ENCODE results near the gene VWA5B2.
A peak's percentile ranks its signal among the peaks of the same experiment; 100 is the strongest.

VWA5B2 gene

DNA sequence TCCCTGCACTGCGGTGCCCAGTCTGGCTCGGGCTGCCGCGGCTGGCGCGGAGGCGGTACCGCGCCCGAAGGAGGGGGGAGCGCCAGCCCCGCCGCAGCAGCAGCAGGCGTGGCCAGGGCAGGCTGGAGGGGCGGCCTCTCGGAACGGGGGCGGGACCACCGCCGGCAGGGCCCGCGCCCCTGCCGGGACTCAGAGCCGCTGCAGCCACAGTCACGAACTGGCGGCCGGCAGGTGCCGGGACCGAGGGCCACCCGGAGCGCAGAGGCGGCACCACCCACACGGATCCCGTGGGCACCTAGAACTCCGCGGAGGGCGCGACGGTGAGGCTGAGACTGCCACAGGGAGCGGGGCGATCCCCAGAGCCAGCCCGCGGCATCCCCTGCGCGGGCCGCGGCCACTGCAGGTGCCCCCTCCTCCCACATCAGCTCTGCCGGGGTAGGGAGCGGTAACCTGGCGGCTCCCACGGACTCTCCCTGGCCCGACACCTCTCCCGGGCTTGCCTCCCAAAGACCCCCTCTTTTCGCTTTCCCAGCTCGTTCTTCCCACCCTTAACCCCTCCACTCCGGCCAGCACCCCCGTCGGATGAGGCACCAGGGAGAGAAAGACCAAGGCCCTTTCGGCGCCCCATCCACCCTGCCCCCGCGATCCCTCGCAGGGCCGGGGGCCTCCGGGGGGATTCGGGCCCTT is at the start of gene VWA5B2:
Gene VWA5B2, plus strand, starts transcription at position 192 of the 687 bp plus-strand sequence. CDS start 944 bp downstream, outside the sequence.
- peak; percentile 64 for DNase-seq

DNA sequence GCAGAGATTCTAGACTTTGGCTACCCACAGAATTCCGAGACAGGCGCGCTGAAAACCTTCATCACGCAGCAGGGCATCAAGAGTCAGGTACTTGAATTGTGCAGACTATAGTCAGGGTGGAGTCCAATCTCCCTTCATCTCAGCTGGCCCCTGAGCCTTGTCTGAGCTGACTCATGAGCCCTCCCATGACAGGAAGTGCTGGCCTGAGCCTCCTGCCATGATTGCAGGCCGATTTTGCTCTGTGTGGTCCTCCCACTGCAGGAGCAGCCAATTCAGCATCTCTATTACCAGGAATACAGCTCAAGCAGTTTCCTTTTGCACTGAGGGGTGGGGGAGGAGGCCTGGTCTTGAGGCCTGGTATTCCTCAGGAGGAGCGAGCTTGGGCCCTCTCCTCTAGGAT is 49.2 kb upstream of the VWA5B2 start:
- DNase-seq: no peak

DNA sequence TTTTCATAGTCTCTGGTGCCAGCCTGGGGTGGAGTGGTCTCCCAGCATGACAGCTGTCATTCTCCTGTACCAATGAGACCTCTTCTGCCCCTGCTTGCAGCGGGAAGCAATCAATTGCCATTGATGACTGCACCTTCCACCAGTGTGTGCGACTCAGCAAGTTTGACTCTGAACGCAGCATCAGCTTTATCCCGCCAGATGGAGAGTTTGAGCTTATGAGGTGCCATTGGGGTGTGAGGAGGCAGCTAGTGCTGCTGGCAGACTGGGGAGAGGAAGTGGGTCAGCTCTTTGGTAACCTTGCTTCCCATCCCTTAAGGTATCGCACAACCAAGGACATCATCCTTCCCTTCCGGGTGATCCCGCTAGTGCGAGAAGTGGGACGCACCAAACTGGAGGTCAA is 47.8 kb upstream of the VWA5B2 start:
- no peak for DNase-seq

DNA sequence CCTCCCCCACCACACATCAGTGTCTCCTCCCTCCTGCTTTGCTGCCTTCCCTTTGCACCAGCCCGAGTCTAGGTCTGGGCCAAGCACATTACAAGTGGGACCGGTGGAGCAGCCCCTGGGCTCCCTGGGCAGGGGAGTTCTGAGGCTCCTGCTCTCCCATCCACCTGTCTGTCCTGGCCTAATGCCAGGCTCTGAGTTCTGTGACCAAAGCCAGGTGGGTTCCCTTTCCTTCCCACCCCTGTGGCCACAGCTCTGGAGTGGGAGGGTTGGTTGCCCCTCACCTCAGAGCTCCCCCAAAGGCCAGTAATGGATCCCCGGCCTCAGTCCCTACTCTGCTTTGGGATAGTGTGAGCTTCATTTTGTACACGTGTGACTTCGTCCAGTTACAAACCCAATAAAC is 45.7 kb upstream of the VWA5B2 start:
- DNase-seq: no peak

DNA sequence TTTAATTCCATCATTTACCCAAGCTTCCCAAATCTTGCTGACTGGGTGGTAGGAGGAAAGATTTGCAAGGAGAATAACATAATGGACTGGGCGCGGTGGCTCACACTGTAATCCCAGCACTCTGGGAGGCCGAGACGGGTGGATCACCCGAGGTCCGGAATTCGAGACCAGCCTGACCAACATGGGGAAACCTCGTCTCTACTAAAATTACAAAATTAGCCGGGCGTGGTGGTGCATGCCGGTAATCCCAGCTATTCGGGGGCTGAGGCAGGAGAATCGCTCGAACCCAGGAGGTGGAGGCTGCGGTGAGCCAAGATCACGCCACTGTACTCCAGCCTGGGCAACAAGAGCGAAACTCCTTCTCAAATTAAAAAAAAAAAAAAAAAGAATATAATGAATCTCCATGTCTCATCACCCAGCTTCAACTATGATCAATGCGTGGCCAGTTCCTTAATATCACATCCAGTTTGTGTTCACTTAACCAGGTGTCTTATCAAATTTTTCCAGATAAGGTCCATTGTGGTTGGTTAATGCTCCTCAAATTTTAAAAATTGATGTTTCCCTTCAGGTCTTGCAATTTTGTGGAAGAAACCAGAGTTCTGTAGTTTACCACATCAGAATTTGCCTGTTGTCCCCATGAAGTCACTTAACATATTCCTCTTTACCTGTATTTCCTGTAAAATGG is 44.7 kb upstream of the VWA5B2 start:
- no peak for DNase-seq

DNA sequence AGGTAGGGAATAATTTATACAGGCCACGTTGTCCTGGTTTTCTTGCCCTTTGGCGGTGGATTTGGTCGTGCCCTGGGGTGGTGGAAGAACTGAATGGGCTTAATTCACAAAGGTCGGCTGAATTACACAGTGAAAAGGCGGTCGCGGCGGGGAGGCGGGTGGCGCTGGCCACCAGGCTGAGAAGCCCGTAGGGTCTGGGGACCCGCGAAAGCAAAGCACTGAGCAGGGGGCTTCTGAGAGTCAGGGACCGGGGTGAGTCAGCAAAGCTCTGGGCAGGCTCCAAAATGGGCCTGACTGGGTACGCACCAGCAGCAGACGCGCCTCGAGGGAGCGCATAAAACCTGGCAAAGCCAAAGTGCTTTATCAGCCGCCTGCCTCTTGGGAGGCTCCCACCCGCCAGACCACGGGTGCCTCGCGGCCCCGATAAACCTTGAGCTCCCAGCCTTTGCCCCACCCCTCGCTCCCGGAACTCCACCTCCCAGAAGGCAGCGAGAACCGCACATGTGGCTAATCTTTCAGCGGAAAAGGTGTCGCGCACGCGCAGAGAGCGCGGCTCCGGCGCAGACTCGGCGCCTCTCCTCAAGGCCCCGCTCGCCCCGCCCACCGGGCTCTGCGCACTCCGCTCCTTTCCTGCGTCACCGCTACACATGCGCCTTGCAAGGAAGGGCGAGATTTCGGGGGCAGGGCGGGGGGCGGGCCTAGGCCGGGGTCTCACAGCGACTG is 43.8 kb upstream of the VWA5B2 start:
- peak; percentile 98 for DNase-seq

DNA sequence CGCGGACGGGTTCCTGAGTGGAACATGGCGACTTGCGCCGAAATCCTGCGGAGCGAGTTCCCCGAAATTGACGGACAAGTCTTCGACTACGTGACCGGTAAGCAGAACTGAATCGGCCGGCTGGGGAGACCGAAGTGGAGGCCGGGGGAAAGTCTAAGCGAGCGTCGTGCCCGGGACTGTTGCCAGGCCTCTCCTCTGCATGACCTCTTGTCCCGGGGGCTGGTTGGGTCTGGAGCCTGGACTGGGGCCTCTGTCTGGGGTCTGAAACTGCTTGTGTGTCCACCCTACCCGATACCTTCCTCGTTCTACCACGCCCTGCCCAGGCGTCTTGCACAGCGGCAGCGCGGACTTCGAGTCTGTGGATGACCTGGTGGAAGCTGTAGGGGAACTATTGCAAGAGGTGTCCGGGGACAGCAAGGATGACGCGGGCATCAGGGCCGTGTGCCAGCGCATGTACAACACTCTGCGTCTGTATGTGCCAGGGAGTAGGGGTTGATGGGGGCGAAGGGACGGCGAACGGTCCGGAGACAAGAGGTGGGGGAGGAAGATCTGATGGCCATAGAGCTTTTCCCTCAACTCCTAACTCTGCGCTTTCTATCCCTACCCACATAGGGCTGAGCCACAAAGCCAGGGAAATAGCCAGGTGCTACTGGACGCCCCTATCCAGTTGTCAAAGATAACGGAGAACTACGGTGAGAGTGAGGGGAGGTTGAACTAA is 43.0 kb upstream of the VWA5B2 start, which contains the start of gene ABCF3:
Gene ABCF3, plus strand, starts transcription at position 16 of the 718 bp plus-strand sequence. Its CDS starts 9 bp downstream, at position 25.
- DNase-seq: no peak

DNA sequence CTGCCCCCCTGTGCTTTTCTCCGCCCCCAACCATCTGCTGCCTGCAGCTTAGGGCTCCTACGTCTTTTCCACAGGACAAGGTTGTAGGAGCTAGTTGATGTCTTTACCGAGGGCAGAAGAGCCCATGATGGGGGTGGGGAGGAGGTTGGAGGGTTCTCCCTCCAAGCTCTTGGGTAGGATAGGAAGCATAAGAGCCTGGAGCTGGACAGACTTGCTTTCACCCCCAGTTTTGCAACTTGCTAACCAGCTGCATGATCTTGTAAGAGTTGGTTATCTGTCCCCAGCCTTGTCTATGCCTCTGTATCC is 42.5 kb upstream of the VWA5B2 start:
- DNase-seq: no peak

DNA sequence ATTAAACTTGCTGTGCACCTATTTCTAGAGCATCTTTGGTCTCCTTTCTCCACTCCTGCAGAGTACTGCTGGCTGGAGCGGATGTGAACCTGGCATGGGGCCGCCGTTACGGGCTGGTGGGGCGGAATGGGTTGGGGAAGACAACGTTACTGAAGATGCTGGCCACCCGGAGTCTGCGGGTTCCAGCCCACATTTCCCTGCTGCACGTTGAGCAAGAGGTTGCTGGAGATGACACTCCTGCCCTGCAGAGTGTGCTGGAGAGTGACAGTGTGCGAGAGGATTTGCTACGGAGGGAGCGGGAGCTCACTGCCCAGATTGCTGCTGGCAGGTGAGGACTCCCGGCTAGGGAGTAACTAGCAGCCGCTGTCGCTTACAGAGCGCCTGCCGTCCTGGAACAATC is 41.3 kb upstream of the VWA5B2 start:
- no peak for DNase-seq

DNA sequence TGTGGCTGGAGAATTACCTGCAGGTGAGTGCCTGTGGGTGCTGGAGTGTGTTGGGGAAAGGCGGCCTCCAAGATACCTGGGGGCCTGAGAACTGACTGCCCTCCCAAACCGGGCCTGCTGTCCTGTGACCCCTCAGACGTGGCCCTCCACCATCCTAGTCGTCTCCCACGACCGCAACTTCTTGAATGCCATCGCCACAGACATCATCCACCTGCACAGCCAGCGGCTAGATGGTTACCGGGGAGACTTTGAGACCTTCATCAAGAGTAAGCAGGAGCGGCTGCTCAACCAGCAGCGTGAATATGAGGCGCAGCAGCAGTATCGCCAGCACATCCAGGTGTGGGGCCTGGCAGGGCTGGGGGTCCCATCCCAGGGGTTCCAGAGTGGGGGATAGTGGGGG is 40.0 kb upstream of the VWA5B2 start:
- DNase-seq: no peak

DNA sequence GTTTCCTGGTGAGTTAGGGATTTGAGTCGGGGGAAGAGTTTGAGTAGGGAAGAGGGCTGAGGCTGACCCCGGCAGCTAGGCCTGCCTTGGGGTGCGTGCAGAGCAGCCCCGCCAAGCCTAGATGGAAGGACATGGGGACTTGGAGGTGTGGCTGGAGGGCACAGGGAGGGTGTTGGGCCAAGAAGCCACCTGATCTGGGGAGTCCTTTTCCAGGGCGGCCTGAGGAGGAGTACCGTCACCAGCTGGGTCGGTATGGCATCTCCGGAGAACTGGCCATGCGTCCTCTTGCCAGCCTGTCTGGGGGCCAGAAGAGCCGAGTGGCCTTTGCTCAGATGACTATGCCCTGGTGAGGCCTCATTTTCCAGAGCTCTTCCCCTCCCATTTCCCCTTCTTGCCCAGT is 36.5 kb upstream of the VWA5B2 start:
- DNase-seq: no peak

DNA sequence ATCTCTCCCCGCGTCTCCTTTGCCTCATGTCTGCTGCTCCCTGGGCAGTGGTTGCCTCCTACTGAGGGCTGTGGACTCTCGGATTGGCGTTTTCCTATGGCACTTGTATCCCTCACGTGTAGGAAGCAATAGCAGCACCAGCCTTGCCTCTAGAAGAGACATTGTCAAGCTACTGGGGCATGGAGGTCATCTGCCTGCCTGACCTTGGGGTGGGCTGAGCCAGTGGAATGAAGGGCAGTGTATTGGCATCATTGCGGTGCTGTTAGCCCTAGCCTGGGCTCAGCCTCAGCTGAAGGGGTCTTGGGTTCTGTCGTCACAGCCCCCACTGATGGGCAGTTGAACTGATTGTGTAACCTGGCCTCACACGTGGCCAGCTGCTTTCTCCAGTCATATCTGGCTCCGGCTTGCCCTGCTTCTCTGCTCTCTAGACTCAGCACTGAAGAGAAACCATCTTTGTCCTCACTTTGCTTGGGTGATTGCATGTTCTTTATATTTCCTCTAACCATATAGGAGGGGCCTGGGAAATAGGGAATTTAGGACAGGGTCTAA is 35.3 kb upstream of the VWA5B2 start:
- DNase-seq: no peak

DNA sequence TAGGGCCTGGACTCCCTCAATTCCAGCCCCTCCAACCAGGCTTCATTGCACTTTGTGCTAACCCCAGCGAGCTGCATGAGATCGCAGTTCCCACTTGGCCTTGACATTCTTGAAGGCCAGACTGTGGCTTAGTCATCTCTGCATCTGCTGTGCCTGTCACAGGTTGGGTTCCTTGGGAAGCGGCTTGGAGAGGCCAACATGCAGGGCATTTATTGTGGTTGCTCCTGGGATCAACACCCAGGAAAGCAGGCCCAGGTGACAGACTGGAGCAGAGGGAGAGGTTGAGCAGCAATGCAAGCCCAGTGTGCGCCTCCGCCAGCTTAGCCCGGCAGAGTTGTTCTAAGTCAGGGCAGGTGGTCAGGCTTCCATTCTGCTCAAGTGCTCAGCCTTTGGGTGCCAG is 32.8 kb upstream of the VWA5B2 start:
- DNase-seq: no peak

DNA sequence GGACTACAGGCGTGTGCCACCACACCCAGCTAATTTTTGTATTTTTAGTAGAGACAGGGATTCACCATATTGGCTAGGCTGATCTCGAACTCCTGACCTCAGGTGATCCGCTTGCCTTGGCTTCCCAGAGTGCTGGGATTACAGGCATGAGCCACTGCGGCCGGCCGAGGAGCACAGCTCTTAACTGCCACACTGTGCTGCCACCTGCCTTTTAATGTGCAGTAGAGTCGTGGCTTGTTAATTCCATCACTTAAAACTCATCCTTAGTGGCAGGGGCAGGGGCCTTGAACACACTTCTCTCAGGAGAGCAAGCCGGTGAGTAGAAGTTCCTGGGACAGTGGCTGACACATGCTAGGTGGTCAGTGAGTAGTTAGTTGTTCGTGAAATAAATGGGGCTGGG is 30.9 kb upstream of the VWA5B2 start:
- DNase-seq: no peak

DNA sequence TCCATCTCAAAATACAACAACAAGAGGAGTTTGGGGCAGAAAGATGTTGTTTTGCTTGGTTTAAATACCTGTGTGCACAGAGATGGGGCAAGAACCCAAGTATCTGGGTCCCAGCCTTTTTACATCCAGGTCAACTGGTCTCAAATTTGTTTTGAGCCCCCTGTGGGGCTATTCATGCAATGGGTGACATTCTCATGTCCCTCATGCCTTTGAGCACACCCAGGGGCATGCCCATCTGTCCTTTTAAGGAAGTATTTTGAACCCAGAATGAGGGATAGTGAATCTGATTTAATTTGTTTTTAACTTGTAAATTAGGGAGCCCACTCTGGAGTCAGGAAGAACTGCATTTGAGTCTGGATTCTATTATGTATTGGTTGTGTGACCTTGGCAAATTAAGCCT is 28.6 kb upstream of the VWA5B2 start:
- no peak for DNase-seq

DNA sequence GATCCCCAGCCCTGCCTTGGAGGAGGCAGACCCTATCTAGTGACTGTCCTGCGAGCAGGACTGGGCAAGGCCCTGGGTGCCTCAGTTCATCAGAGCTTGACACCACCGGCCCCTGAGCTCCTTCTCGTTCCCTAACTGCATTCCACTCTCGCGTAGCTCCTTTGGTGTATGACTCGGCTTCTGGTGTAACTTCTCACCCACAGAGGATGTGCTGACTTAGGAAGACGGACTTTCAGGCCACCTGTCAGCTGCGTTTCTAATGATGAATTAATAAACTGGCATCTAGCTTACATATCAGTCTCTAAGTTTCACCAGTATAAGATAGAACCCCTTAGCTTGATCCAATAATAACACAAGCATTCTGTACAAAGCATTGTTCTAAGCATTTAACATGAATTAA is 25.9 kb upstream of the VWA5B2 start:
- no peak for DNase-seq

DNA sequence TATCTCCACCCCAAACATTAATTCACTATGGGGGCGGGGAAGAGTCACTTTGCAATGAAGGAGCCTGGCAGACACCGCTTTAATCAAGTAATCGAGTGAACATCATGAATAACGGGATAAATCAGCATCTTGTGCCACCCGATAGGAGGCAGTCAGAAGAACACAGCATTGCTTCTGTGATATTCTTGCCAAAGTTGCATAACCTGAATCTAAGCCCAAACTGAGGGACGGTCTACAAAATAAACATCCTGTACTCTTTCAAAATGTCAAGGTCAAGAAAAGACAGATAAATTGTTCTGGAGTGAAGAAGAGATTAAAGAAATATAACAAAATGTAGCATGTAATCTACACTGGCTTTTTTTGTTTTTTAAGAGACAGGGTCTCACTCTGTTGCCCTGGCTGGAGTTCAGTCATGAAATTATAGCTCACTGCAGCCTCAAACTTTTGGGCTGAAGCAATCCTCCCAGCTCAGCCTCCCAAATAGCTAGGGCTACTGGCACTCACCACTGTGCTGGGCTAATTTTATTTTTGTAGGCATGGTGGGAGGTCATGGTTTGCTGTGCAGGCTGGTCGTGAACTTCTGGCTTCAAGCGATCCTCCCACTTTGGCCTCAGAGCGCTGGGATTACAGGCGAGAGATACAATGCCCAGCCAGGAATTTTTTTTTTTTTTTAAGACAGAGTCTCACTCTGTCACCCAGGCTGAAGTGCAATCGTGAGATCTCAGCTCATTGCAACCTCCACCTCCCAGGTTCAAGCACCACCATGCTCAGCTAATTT is 20.1 kb upstream of the VWA5B2 start:
- no peak for DNase-seq

DNA sequence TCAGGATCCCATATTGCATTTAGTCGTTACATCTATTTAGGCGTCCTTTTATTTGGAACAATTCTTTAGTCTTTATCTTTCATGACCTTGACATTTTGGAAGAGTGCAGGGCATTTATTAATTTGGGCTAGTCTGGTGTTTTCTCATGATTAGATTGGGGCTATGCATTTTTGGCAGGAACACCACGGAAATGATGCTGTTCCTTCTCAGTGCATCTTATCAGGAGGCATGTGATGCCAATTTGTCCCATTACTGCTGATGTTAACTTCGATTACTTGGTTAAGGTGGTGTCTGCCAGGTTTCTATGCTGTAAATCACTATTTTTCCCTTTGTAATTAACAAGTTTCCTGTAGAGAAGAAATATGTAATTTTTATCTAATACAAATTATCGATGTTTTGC is 18.1 kb upstream of the VWA5B2 start:
- no peak for DNase-seq

DNA sequence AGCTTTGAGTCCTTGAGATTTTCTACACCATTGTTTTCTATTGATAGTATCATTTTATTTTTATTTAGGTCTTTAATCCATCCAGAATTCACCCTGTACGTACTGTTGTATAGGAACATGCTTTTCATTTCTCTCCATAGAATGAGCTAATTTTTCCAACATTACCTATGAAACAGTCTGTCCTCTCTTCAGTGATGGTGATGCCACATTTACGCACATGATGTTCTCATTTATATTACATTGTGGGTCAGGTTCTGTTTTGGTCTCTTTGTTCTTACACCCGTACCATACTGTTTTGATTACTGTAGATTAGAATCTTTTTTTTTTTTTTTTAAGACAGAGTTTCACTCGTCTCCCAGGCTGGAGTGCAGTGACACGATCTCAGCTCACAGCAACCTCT is 17.7 kb upstream of the VWA5B2 start:
- no peak for DNase-seq

DNA sequence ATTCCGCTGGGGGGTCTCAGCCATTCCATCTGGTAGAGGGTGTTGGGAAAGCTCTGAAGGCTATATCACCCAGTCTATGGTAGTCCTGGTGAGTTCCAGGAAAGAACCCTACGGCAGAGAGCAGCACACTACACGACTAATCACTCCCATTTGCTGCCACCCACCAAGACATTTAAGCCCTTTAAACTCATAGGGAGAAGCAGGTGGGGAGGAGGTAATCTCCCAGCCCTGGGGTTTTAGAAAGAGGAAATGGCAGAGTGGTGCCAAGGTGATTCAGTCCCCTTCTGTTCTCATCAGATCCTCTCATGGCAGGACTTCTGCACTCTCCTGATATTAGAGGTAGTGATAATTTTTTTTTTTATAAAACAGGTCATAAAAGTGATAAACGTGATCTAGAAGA is 10.6 kb upstream of the VWA5B2 start:
- no peak for DNase-seq

DNA sequence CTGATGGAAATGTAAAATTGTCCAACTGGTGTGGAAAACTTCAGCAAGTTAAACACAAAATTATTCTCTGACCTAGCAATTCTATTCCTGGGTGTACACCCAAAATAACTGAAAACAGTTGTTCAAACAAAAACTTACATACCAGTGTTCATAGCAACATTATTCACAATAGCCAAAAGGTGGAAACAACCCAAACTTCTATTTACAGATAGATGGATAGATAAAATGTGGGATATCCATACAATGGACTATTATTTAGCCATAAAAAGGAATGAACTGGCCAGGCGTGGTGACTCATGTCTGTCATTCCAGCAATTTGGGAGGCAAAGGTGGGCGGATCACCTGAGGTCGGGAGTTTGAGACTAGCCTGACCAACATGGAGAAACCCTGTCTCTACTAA is 6.9 kb upstream of the VWA5B2 start:
- DNase-seq: no peak

DNA sequence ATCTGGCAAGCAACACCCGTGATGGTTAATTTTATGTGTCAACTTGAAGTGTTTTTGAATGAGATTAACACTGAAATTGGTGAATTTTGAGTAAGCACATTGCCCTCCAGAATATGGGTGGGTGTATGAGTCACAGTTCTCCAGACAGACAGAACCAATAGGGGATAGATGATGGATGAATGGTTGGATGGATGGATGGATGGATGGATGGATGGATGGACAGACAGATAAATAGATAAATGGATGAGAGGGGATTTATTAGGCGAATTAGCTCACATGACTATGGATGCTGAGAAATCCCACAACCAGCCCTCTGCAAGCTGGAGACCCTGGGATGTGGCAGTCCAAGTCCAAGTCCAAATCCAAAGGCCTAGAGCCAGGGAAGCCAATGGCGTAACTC is 5.4 kb upstream of the VWA5B2 start:
- no peak for DNase-seq

Data from NCI-H526 treated with DMSO at 0.1 percent for 48 hours (cell line).